Stimulated activated CD4-positive, alpha-beta T cell treated with anti-CD3 and anti-CD28 coated beads, TNF-alpha, amount 100 ng/mL, for 1 hour (primary cell): ENCODE results near the gene CADM1.

Experiments used
- DNase-seq, 3 donors: peaks; one replicate each; pipeline ENCODE4 v3.0.0-alpha.2; 2020; ENCODE audit warnings: low read depth in 3 of 3, low spot score in 1 of 3

The CADM1 gene

DNA sequence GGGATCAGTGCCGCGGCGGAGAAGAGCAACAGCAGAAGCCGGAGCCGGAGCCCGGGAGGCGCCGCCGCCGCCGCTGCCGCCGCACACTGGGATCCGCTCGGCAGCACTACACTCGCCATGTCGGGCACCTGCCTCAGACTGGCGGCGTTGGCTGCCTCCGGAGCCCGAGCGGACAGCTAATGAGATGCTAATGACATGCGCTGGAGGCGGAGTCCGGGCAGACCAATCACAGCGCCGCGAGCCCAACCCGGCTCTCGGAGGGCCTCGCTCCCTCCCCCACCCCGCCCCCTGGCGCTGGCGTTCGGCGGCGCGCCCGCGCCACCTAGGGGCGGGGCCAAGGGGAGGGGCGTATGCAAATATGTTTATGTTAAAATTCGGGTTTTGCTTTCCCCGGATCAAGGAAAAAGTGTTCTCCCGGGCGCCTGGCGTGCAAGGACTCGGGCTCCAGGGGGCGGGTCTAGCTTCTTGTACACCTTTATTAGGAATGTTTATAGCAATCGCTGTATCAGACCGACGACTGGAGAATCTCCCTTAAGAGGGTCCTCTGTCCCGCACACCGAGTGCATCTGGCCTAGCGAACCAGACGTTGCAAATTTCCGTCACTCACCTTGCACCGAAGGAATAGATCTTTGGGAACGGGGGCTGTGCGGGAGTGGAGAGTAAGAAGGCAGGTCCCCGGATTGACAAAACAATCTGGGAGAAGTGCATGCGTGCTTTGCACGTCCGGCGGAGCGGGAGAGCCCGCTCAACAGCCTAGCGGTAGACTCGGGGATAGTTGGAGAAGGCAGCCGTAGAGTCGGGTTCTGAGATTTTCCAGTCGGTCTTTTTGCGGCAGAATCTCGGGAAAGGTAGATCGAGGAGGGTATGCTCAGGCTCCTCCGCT, at the start of gene CADM1:
Gene CADM1, minus strand, starts transcription at position 140 of the 883 bp plus-strand sequence.
- peak; percentile 34 to 56 (median 47) for DNase-seq

- DNase-seq = no peak
Measured at GRCh38 chr11:115552773-115553438, 48.7 kb upstream of the CADM1 start.

GRCh38 chr11:115552151-115552772, 48.0 kb upstream of the CADM1 start:
- no peak for DNase-seq

GRCh38 chr11:115550291-115551059, 46.3 kb upstream of the CADM1 start:
- no peak for DNase-seq

GRCh38 chr11:115548878-115549528, 44.8 kb upstream of the CADM1 start:
- no peak for DNase-seq

- no peak for DNase-seq
Measured at GRCh38 chr11:115545581-115546210, 41.5 kb upstream of the CADM1 start.

DNA sequence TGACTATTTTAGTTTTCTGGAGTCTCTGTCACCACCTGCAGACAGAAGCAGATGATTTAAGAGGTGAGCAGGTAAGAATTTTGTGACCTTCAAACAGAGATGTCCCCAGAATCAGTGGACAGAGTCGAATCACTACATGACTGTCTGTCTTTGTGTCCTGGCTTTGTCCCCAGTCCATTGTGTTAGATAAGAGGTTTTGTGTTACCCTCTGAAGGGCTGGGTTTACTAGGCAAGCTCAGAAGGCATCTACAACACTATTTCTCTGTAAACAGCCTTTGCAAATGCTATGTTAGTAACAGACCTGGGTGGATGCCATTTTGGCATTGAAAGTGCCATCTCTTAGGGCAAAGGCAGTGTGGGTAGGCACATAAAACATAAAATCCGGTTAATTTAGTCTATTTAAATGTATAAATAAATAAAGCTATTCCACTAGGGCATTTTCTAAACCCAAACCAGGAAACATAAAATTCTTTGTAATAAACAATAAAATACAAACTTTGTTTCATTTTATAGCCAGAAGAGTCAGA, 40.3 kb upstream of the CADM1 start:
- DNase-seq = no peak

- DNase-seq = no peak
Measured at GRCh38 chr11:115541518-115541917, 37.3 kb upstream of the CADM1 start.

GRCh38 chr11:115539844-115540243, 35.6 kb upstream of the CADM1 start:
- DNase-seq = no peak

- DNase-seq = no peak
Measured at GRCh38 chr11:115535781-115536180, 31.6 kb upstream of the CADM1 start.

GRCh38 chr11:115530752-115531151, 26.5 kb upstream of the CADM1 start:
- no peak for DNase-seq

GRCh38 chr11:115528225-115528624, 24.0 kb upstream of the CADM1 start:
- DNase-seq = no peak

- DNase-seq = no peak
Measured at GRCh38 chr11:115527534-115528125, 23.4 kb upstream of the CADM1 start.

DNA sequence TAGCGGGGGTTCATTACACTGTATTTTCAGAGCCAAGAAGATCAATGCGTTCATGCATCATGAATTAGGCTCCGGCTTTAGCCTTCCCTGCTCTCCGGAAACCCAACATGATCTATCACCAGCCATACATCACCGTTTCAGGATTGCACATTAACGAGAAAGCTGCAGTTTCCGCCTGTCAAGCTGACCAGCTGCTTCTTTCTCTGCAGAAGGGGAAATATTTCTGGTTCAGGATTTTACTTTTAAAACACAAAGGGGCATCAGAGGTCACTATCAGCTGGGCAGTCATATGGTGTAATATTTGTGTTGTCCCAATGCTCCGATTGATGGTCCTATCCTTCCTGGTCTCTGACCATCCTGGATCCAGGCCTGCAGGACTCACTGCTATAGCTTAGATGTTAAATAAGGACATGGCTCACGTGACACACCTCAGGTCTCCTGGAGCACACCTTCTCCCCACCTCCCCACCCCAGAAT, 21.4 kb upstream of the CADM1 start:
- no peak for DNase-seq

DNA sequence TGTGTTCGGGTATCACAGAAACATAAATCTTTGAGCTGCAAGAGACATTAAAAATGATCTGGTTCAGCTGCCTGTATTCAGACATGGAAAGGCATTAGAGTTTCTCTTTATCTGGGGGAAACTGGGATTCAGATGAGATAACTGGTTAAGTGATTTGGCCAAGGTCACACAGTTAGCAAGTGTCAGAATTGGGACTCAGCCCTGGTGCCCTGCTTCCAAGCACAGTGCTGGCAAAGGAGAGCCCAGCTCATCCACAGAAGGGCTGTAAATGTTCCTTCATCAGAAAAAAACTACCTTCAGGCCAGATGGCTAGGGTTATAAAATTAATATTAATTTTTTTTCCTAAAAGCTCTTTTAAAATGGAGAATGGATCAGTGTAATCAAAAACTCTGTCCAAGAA, 20.4 kb upstream of the CADM1 start:
- DNase-seq = no peak

DNA sequence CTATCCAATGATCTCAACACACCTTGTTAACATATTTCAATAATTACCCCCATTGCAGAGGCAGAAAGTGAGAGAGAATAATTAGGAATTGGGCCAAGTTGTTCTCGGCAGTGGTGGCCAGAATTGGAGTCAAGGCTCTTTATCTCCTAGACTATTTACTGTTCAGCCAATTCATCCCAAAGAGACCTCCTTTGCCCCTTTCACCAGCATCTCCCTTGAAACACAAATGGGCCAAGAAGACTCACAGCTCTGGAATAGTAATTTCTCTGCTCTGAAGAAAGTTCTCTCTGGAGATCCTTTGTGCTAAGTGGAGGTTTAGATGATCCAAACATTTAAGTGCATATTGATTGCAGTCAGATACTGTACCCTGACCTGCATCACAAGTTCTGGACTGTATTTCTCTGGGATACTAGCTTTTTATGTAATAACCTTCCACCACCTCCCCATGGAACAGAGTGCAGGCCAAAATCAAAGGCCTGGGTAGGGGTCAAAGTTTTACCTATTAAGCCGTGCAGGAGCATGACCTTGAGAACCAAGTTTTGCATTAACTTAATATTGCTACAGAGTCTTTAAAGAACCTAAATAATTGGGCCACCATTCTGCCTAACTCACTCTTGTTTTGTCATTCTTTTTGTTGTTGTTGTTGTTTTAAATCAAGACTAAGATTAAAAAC, 19.6 kb upstream of the CADM1 start:
- no peak for DNase-seq

GRCh38 chr11:115522302-115522701, 18.1 kb upstream of the CADM1 start:
- no peak for DNase-seq

DNA sequence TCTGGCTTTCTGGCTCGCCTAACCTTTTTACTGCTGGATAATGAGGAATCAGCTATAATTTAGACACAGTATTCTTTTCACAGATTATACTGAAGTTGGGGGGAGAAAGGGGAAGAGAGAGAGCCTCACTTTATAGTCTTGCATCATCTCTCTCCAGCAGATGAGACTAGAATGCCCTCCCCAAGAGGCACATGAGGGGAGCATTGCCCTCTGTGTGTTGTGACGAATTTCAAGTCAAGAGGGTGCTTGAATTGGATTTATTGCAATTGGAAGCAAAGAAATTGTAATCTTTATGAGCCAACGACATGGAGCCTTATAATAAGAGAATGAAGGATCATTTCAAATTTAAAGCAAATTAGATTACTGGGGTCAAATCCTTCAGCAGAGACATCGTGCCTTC, 17.6 kb upstream of the CADM1 start:
- DNase-seq = no peak
